ENCODE results near the gene PARD6G.
A peak's percentile ranks its signal among the peaks of the same experiment; 100 is the strongest.
"Not testable (repeated sequence)": the region's sequence is repeated elsewhere in the genome, so short reads cannot be mapped to it uniquely, and the experiment has no call there.

PARD6G gene, protein sequence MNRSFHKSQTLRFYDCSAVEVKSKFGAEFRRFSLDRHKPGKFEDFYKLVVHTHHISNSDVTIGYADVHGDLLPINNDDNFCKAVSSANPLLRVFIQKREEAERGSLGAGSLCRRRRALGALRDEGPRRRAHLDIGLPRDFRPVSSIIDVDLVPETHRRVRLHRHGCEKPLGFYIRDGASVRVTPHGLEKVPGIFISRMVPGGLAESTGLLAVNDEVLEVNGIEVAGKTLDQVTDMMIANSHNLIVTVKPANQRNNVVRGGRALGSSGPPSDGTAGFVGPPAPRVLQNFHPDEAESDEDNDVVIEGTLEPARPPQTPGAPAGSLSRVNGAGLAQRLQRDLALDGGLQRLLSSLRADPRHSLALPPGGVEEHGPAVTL

DNA sequence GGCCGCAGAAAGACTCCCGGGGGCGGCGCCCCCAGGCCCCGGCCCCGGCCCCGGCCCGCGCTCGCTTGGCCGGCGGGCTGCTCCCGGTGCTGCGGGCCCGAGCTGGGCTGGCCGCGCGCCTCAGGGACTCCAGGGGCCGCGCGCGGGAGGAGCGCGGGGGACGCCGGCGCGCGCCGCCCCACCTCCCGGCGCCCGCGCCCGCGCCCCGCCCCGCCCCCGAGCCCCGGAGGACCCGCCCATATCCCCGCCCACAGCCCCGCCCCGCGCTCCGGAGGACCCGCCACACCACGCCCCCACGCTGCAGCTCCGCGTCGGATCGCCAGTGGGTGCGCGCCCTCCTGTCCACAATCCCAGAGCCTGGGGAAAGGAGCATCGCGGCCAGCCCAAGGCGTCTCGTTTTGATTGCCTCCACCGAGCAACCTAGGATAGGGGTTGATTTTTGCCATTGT is at the start of gene PARD6G:
Gene PARD6G (minus strand): TSS at position 122 of the 449 bp plus-strand sequence. CDS start 166 bp downstream, outside the sequence.
- DNase-seq (ENCODE audit: low spot score) = peak; percentile 71

DNA sequence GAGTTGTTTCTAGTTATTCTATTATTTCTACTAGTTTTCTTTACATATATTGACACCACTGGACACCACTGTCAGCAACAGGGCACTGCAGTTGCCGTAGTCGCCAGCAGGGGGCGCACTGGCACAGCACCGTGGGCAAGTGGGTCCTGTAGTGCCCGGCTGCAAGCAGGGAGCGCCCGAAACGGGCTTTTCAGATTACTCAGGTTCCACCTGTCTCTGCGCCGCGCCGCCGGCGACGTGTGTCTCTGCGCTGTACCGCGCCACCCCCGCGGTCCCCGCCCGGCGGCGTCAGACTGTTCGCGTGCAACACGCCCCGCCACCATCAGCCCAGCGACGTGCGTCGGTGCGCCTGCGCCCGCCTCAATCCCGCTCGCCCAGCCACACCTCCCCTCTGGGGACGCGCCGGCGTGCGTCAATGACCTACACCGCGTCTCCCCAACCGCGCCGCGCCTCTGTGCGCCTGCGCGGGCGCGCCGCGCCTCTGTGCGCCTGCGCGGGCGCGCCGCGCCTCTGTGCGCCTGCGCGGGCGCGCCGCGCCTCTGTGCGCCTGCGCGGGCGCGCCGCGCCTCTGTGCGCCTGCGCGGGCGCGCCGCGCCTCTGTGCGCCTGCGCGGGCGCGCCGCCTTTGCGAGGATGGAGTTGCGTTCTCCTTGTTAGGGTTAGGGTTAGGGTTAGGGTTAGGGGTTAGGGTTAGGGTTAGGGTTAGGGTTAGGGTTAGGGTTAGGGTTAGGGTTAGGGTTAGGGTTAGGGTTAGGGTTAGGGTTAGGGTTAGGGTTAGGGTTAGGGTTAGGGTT is 15.1 kb upstream of the PARD6G start:
- DNase-seq (ENCODE audit: low spot score) = not testable (repeated sequence)

DNA sequence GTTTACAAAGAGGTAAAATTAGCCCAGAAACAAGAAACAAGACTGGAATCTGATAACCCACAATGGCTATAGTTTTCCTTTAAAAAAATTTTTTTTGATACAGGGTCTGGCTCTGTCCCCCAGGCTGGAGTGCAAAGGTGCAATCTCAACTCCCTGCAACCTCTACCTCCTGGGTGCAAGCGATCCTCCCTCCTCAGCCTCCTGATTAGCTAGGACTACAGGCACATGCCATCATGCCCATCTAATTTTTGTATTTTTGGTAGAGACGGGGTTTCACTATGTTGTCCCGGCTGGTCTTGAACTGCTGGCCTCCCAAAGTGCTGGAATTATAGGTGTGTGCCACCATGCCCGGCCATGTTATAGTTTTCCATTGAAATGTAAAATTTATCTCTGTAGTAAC is 12.3 kb upstream of the PARD6G start:
- no peak for DNase-seq (ENCODE audit: low spot score)

DNA sequence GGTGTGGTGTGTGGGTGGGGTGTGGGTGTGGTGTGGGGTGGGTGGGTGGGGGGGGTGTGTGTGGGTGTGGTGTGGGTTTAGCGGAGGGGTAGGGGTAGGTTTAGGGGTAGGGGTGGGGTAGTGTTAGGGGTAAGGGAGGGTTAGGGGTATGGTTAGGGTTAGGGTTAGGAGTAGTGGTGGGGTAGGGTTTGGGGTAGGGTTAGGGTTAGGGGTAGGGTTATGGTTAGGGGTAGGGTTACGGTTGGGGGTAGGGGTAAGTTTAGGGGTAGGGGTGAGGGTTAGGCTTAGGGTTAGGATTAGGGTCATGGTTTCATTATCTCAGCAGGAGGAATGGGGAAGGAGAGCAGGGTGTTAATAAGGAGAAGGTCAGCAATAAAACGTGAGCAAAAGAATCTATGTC is 11.3 kb upstream of the PARD6G start:
- no peak for DNase-seq (ENCODE audit: low spot score)

DNA sequence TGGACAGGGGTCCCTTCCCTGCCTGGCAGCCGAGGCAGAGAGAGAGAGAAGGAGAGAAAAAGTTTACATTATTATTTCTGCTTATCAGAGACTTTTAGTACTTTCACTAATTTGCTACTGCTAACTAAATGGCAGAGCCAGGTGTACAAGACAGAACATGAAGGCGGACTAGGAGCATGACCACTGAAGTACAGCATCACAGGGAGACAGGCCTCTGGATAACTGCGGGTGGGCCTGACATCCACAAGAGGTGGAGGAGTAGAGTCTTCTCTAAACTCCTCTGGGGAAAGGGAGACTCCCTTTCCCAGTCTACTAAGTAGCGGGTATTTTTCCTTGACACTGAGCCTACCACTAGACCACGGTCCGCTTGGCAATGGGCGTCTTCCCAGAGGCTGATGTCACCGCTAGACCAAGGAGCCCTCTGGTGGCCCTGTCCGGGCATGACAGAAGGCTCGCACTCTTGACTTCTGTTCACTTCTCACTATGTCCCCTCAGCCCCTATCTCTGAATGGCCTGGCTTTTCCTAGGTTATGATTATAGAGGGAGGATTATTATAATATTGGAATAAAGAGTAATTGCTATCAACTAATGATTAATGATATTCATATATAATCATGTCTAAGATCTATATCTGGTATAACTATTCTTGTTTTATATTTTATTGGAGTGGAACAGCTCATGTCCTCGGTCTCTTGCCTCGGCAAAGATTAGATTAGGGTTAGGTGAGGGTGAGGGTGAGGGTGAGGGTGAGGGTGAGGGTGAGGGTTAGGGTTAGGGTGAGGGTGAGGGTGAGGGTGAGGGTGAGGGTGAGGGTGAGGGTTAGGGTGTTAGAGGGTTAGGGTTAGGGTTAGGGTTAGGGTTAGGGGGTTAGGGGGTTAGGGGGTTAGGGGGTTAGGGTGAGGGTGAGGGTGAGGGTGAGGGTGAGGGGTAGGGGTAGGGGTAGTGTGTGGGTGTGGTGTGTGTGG is 10.5 kb upstream of the PARD6G start:
- peak; percentile 28 for DNase-seq (ENCODE audit: low spot score)

DNA sequence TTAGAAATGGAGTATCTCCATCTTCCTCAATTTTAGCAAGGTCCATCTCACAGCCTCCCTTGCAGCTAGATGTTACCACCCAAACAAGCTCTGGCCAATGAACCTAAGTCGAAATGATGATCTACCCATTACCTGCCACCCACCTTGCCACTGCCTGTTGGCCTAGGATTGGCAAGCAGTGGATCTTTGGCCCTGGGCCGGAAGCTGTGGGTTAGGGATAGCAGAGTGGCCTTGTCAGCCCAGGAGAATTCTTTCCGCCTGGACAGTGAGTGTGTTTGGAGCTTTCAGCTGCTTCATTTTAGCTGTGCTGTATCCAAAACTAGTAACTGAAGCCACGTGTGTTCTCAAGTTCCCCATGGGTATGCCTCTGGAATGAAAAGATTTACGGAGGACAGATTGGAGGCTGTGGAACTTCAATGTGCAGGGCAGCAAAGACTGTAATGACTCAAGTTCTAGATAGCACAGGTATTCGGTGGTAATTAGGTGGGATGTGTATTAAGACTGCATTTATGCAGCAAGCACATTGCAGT is 7.7 kb upstream of the PARD6G start:
- no peak for DNase-seq (ENCODE audit: low spot score)

DNA sequence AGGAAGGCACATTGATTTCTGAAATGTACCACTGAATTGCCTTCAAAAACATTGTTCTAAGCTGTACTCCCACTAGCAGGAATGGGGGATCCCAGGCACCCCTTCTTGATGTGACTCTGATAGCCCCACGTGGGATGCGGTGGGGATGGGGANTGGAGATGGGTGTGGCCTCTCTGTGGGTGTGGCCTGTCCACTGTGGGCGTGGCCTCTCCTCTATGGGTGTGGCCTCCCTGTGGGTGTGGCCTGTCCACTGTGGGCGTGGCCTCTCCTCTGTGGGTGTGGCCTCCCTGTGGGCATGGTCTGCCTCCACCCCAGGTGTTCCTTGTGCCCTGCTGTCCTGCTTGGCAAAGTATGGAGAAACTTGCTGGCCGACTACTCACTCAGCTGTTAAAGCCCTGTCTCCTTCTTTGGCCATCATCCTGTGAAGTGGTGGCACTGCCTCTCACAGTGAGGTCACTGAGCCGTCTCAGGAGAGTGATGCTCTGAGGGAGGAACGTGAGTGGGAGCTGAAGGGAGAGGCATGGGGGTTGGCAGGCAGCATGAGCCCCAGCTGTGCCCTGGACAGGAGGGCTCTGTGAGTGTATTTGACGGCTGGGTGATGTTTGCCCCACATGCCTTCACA is 6.7 kb upstream of the PARD6G start:
- DNase-seq (ENCODE audit: low spot score) = no peak

DNA sequence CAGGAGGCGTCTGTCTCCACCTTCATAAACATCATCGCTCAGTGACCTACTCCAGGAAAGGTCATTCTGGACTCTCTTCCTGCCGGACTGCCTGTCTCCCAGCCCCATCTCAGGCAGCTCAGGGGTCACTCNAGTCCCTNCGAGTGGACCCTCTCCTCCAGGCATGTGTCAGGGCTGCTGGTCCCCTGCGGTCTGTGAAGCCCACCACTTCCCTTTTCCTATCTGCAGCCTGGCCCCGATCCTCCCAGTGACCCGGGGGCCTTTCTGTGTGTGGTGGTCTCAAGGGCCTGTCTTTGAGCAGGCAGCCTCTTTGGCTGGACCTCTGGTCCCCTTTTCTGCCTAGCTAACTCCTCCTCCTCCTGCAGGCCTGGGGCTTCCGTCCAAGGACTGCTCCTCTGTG is 5.9 kb upstream of the PARD6G start:
- no peak for DNase-seq (ENCODE audit: low spot score)

DNA sequence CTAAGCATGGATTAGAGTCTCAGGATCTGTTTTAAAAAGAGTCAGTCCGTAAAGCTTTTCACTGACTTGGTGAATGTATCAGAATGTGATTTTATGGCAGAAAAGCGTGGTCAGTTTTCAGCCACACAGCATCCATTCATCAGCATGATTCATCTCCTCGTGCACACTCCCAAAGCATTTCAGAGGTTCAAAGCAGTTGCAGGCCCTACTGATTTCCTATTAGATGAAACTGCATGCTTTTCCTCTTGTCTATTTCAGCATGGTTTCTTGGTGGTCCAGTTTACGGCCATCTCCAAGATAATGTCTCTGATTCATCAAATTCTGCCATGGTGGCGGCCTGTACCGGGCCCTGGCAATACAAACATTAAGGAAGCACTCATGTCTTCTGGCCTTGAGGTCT is 4.8 kb upstream of the PARD6G start:
- no peak for DNase-seq (ENCODE audit: low spot score)

DNA sequence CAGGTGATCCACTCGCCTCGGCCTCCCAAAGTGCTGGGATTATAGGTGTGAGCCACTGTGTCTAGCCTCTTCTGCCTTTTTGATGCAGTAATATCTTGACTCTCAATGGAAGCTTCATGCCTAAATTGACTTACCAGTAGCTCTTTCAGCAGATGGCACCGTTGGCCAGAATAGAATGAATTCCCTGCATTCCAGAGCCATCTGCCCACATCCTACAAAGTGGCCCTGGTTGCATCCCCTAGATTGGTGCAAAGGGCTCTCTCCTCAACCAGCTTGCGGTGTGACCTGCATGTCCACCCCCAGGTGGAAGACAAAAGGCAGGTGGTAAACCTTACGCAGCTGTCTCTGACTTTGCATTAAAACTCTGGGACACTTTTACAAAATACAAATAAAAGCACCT is 4.4 kb upstream of the PARD6G start:
- no peak for DNase-seq (ENCODE audit: low spot score)

DNA sequence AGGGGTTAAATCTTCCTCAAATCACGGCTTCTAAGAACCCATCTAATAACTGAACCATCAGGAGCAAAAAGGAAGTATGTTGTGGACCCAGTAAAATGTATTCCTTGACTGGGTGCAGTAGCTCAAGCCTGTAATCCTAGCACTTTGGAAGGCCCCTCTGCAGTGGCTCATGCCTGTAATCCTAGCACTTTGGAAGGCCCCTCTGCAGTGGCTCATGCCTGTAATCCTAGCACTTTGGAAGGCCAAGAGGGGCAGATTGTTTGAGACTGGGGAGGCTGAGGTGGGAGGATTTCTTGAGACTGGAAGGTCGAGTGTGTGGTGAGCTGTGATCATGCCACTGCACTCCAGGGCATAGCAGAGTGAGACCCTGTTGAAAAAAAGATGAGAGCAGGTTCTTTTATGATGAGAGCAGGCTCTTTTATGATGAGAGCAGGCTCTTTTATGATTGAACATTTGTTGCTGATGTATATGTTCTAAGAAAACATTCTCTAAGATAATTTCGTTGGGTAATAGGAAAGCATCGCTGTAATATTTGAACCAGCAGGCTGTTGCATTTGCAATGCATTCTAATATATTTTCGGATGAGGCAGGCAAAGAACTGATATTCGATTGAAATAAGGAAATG is 3.5 kb upstream of the PARD6G start:
- DNase-seq (ENCODE audit: low spot score) = no peak

DNA sequence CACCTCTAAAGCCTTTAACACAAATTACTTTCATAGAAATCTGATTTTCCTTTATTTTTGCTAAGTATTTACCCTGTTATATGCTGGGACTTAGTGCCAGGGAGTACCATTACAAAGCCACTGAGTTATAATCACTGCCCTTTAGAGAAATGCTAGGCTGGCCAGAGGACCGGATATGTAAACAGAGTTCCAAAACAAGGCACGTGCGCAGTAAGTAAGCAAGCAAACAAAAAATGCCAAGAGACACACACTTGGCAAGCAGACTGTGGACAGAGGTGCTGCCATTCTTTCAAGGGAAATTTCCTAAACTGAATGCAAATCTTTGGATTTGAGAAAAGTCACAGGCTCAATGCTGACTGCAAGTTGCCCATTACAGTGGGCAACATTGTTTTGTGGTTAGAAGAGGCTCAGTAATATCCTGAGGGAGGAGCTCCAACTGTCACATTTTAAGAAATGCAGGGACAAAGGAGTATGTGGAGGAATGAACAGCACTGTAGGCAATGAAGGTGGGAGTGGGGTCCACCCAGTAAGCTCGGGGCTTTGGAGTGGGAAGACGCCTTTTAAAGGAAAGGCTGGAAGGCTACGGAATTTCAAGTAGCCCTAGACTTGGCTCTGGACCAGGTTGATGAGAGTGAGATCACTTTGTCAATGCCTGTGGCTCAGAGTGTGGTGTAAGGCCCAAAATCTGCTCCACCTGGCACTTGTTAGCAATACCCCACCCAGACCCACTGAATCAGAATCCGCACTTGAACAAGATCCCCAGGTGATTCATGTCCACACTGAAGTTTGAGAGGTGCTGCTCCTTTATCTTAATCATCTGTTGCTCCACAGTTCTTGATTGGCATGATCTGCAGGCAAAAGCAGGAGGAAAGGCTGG is 2.1 kb upstream of the PARD6G start:
- no peak for DNase-seq (ENCODE audit: low spot score)

DNA sequence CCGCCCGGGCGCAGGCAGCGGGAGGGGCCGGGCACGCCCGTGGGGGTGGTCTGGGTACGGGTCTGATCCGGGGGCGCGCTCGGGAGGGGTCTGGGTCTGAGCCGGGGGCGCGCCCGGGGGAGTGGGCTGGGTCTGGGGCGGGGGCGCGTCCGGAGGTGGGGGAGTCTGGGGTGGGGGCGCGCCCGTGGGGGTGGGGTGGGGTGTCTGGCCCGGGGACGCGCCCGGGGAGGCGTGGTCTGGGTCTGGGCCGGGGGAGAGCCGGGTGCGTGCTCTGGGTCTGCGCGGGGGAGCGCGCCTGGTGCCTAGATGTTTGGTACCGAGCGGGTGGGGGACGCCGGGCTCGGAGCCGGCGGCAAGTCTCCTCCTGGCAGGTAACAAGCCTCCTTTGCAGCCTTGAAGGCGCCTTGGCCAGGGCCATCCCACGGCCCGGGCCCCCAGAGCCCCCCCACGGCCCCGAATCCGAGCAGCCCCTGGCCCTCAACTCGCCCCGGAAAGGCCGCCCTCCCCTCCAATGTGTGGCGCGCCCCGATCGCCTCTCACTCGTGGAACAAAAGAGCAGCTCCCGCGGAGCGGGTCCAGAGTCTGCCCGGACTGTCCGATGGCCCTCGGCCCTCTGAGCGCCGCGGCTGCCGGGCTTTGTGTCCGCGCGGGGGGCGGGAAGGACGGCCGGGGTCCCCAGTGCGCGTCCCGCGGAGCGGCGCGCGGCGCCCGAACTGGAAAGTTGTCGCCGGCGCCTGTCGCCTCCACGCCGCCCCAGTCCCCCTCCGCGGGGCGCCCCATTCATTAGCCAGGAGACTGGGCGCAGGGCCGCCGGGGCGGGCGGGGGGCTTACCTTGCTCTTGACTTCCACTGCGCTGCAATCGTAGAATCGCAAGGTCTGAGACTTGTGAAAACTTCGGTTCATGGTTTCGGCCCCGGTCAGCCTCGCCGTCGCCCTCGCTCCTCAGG is 595 bp downstream of the PARD6G start:
- peak; percentile 43 for DNase-seq (ENCODE audit: low spot score)

DNA sequence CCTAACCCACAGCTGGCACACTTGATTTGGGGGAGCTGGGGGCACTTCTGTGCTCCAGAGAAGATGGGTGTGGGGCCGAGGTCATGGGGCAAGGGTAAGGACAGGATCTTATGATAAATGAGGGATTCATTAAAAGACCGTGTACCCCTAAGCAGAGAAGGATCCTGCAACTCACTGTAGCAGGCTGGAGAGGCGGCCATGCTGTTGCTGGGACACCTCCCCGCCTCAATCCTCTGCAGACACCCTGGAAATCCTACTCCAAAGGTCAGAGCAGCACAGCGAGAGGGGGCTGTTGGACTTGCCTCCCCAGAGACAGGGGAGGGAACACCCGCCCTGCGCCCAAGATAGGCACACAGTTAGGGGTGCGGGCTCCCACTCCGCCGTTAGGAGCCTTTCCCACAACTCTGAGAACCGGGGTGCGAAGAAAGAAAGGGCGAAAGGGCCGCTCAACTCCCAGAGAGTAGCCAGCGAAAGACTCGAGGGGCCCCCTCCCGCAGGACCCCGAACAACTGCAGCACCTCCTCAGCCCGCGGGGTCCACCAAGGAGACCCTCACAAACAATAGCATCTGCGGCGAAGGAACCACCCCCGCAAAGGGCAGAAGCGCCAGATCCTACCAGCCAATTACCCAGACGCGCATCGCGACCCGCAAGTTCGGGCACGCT is 1.4 kb downstream of the PARD6G start:
- DNase-seq (ENCODE audit: low spot score) = no peak

DNA sequence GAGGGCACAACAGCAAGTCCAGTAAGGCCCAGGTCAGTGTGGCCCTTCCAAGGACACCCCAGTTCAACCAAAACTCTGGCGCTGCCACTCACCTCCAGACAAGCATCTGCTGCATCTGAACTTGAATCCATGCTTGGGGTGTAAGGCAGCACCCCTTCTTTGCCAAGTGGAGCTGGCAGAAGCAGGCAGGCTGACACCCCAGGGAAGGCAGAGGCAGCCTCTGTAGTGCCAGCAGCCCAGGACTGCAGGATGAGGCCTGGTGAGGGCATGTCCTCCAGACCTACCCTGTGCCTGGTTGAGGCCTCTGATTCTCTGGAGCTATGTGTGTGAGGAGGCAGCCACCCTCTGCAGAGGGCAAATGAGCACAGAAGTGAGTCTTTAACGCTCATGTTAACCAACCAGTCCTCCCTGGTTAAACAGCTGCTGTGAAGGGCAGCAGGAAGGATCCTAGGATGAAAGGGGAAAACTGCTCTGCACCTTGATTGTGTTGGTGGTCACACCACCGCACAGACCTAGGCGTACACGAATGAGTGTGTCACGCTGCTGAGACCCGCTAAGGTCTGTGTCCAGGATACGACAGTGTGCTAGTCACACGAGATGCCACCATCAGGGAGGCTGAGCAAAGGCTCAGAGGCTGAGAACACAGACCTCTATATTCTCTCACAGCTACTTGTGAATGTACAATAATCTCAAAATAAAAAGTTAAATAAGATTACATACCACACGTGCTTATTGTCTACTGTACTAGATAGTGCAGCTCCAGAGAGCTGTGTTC is 2.2 kb downstream of the PARD6G start:
- DNase-seq (ENCODE audit: low spot score) = no peak

DNA sequence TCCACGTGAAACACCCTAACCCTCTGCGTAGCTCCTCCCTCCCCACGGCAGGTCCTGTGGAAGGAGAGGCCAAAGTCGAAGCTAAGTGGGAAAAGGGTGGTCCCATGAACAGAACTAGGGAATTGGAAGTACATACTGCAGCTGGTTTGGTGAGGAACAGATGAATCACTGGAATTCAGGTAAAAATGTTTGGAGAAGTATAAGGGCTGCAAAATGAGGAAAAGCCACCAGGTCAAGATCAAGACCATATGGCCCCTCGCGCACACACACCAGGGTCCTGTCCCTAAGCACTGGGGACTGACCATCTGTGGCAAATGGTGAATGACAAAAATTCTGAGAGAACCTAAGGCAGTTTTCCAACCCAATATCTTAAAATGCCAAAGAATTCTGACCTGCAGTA is 3.1 kb downstream of the PARD6G start:
- DNase-seq (ENCODE audit: low spot score) = no peak

DNA sequence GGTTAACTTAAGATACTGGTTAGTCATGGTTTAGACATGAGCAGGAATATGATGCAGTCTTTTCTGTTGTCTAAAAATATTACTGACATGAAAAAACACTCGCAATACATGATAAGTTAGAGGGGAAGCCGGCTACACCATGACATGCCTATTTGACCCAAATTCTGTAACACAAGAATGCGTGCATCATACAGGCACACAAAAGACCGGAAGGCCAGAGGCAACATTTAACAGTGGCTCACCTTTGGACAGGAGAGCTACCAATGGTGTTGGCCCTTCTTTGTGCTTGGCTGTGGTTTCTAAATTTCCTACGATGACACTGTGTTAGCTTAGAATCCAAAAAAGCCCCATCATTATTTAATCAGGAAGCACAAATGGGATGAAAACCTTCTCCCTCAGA is 4.1 kb downstream of the PARD6G start:
- DNase-seq (ENCODE audit: low spot score) = no peak
